GM11168 (cell line): Measurements from ENCODE around the gene OSBPL2.

ENCODE experiments used
- in situ Hi-C: fragments of 300-500 bp; cut with MboI; formaldehyde crosslinking; loops from one replicate; pipeline ENCODE4 v1.12.0; 2022; ENCODE audit warnings: low sequenced_read_pairs; ENCODE audit not compliant: unreplicated experiment

Gene OSBPL2

GRCh38 chr20:62318400-62319345, 80.4 kb downstream of the OSBPL2 start:
- in situ Hi-C loops, result no loop called here

- in situ Hi-C loops, result no loop called here
These were observed 81.1 kb downstream of the OSBPL2 start for GRCh38 chr20:62319346-62319909.

GRCh38 chr20:62320581-62321354, 82.4 kb downstream of the OSBPL2 start:
- in situ Hi-C loops, result no loop called here

GRCh38 chr20:62321521-62321948, 83.2 kb downstream of the OSBPL2 start:
- in situ Hi-C loops, result no loop called here

GRCh38 chr20:62321975-62322374, 83.7 kb downstream of the OSBPL2 start:
- in situ Hi-C loops, result no loop called here

- in situ Hi-C loops, result no loop called here
These were observed 84.2 kb downstream of the OSBPL2 start for GRCh38 chr20:62322492-62323041.

- in situ Hi-C loops, result no loop called here
These were observed 85.0 kb downstream of the OSBPL2 start for GRCh38 chr20:62323146-62323979.

- in situ Hi-C loops, result no loop called here
These were observed 85.9 kb downstream of the OSBPL2 start for GRCh38 chr20:62323980-62324906.

- in situ Hi-C loops, result no loop called here
These were observed 87.0 kb downstream of the OSBPL2 start for GRCh38 chr20:62325172-62325905.

GRCh38 chr20:62326559-62326958, 88.2 kb downstream of the OSBPL2 start:
- in situ Hi-C loops, result no loop called here

- in situ Hi-C loops, result no loop called here
These were observed 88.8 kb downstream of the OSBPL2 start for GRCh38 chr20:62326959-62327725.

GRCh38 chr20:62327726-62328495, 89.6 kb downstream of the OSBPL2 start:
- in situ Hi-C loops, result no loop called here

GRCh38 chr20:62328684-62329388, 90.5 kb downstream of the OSBPL2 start:
- in situ Hi-C loops, result no loop called here

GRCh38 chr20:62329389-62330377, 91.4 kb downstream of the OSBPL2 start:
- in situ Hi-C loops, result no loop called here
